Measurements from ENCODE around the gene EXOSC5.
A peak's percentile ranks its signal among the peaks of the same experiment; 100 is the strongest.

The EXOSC5 gene

DNA sequence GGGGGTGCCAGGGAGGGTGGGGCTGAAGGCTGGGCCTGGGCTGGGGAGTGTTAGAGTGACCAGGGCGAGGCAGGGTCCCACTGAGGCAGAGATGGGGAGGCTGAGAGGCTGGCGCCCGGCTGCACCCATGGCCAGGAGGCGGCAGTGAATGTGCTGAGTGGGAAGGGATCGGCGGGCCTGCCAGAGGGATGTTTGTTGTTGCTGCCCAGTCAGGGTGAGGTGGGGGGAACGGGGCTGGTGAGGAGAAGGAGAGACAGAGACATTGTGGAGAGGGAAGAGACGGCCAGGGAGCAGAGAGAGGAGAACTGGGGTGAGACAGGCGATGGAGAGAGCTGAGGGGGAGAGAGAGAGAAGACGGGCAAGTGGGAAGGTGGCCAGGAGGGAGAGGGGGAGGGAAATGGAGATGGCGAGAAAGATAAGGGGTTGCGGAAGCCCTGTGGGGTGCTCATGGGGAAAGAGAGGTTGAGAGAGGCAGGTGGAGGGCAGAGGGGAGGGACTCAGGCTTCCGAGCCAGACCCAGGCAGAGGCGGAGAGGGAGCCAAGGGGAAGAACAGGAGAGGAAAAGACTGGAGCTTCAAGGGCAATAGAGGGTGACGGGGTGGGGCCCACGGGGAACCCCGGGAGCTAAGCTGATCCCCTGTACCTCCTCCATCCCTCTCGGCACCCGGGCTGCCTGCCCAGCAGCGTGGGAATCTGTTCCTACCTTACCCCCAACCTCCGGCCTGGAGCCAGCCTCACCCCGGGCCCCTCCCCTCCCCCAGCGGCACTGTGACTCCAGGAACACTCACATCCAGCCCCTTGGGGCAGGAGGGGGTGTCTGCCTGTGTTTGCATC, 30.7 kb upstream of the EXOSC5 start:
- peak; percentile 71 for DNase-seq (ENCODE audit: low read depth)
- peak overlapping the region; percentile 38 for H3K4me3 ChIP-seq (ENCODE audit: low read depth, low read length)

GRCh38 chr19:41426952-41427646, 29.9 kb upstream of the EXOSC5 start, which contains the start of gene B3GNT8:
Gene B3GNT8 (minus strand): TSS chr19:41427374. CDS start chr19:41426778, 596 bp downstream.
- TF ChIP-seq POLR2A (IDR thresholded peaks at IDR 0.05; ENCODE audit: extremely low read depth, insufficient read length) (no peak), CTCF (IDR thresholded peaks at IDR 0.05; ENCODE audit: low read depth, low read length) (no peak), MAX (IDR thresholded peaks at IDR 0.05; ENCODE audit: low read depth, low read length) (no peak), MYC (IDR thresholded peaks at IDR 0.05; ENCODE audit: low read depth, low read length) (no peak)
- H3K4me3 ChIP-seq (ENCODE audit: low read depth, low read length): peak within 1 kb of the TSS; percentile 71
- DNase-seq (ENCODE audit: low read depth): peak; percentile 87

More for the DNA sequence above, 30.7 kb upstream of the EXOSC5 start:
- no peak for TF ChIP-seq MAX (IDR thresholded peaks at IDR 0.05; ENCODE audit: low read depth, low read length)
- TF ChIP-seq CTCF (IDR thresholded peaks at IDR 0.05; ENCODE audit: low read depth, low read length): no peak
- TF ChIP-seq POLR2A (IDR thresholded peaks at IDR 0.05; ENCODE audit: extremely low read depth, insufficient read length): no peak
- TF ChIP-seq MYC (IDR thresholded peaks at IDR 0.05; ENCODE audit: low read depth, low read length): no peak

- H3K4me3 ChIP-seq (ENCODE audit: low read depth, low read length): no peak overlapping the region
- no peak for DNase-seq (ENCODE audit: low read depth)
- no peak for TF ChIP-seq CTCF (IDR thresholded peaks at IDR 0.05; ENCODE audit: low read depth, low read length)
- TF ChIP-seq POLR2A (IDR thresholded peaks at IDR 0.05; ENCODE audit: extremely low read depth, insufficient read length): no peak
- no peak for TF ChIP-seq MYC (IDR thresholded peaks at IDR 0.05; ENCODE audit: low read depth, low read length)
- TF ChIP-seq MAX (IDR thresholded peaks at IDR 0.05; ENCODE audit: low read depth, low read length): no peak
These were observed 29.1 kb upstream of the EXOSC5 start for GRCh38 chr19:41426116-41426841.

- no peak for TF ChIP-seq POLR2A (IDR thresholded peaks at IDR 0.05; ENCODE audit: extremely low read depth, insufficient read length)
- no peak for TF ChIP-seq CTCF (IDR thresholded peaks at IDR 0.05; ENCODE audit: low read depth, low read length)
- no peak for TF ChIP-seq MYC (IDR thresholded peaks at IDR 0.05; ENCODE audit: low read depth, low read length)
- TF ChIP-seq MAX (IDR thresholded peaks at IDR 0.05; ENCODE audit: low read depth, low read length): no peak
- H3K4me3 ChIP-seq (ENCODE audit: low read depth, low read length): no peak overlapping the region
- DNase-seq (ENCODE audit: low read depth): no peak
These were observed 28.3 kb upstream of the EXOSC5 start for GRCh38 chr19:41425174-41426115.
